Superior temporal gyrus (tissue), 1 donor: ENCODE results near the gene OR51D1.

Experiments used
- DNase-seq: peaks from one replicate; pipeline ENCODE4 v3.0.0-alpha.2; 2016; ENCODE audit errors: extremely low spot score

Gene OR51D1

DNA sequence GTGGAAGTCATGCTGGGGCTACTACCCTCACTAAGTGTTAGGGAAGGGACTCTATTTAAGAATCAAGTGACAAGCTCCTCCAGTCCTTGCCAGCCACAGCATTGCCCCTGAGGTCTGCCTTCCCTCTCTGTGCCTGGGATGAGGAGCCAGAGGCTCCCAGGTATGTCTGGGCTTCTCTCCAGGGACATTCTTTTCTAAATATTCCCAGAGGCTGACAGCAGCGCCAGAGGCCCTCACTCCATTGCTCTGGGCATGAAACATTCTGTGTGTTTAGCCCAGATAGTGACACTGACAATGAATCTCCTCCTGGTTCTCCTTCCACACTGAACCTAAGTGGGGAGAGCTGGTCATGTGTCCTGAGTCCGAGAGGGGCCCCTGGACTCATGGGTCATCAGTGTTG is 8.7 kb downstream of the OR51D1 start:
- no peak for DNase-seq

DNA sequence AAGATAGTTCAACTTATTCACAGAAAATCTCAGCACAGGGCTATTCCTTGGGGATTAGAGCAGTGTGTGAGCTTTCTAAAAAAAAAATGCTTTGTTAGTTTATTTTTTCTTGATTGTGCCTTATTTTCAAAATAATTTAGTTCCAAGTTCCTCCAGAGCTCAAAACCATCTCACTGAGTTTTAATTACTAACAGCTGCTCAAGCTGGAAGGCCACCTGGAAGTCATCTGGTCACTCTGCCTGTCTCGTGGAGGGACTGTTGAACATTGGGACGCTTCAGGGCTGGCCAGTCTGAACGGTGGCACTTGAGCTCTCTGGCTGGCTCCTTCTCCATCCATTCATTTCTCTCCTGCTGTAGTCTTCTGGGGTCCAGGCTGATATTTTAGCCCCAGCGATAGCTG is 10.5 kb downstream of the OR51D1 start:
- DNase-seq = no peak

DNA sequence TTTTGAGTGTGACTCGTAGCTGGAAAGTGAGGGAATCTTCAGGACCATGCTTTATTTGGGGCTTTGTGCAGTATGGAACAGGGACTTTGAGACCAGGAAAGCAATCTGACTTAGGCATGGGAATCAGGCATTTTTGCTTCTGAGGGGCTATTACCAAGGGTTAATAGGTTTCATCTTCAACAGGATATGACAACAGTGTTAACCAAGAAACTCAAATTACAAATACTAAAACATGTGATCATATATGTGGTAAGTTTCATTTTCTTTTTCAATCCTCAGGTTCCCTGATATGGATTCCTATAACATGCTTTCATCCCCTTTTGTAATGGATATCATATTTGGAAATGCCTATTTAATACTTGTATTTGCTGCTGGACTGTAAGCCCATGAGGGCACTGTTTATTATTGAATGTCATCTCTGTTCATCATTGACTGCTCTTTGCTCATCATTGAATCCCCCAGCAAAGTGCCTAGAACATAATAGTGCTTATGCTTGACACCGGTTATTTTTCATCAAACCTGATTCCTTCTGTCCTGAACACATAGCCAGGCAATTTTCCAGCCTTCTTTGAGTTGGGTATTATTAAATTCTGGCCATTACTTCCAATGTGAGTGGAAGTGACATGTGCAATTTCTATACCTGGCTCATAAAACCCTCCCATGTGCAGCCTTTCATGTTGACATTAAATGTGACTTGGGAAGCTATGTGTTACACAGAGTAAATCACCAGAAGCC is 17.5 kb downstream of the OR51D1 start:
- DNase-seq = no peak

DNA sequence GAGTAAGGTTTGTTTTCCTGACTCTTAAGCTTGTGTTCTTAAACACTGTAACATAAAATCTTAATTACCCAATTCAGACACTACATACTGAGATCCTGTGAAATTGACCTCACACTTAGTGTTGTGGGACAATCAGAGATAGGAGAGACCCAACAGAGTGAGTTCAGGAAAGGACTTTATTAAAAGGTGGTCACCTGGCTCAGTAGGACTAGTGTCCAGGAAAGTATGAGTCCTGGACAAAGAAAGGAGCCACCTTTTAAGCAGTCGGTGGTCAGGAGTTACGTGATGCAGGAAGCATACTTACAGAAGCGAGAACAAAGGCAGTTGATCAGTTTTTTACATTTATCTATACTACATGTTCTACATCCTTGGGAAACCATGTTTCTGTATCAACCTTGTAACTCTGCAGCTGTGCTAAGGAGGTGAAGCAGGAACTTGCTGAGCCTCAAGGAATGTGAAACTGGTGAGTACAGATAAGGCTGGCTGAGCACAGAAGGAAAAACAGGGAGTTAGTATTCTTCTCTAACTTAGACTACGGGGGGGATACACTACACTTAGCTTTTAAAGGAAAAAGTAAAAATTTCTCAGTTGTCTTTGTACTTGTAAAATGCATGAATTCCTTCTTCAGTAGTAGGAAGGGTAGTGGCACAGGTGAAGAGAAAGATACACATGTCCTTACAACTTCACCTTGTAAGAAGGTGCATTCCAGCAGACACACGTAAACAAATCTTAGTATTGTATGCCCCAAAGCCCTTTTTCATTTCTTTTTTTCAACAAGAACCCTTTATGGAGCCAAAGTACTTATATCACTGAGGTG is 21.6 kb downstream of the OR51D1 start:
- DNase-seq = no peak

DNA sequence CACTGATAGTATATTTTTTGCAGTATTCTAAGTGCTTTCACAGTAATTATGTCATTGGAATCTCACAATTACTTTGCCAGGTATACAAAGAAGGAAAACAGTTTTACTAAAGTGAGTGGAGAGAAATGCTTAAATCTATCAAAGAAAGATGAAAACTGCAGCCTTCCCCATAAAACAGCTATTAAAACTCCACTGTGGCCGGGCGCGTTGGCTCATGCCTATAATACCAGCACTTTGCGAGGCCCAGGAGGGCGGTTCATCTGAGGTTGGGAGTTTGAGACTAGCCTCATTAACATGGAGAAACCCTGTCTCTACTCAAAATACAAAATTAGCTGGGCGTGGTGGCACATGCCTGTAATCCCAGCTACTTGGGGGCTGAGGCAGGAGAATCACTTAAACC is 25.6 kb downstream of the OR51D1 start:
- DNase-seq = no peak

DNA sequence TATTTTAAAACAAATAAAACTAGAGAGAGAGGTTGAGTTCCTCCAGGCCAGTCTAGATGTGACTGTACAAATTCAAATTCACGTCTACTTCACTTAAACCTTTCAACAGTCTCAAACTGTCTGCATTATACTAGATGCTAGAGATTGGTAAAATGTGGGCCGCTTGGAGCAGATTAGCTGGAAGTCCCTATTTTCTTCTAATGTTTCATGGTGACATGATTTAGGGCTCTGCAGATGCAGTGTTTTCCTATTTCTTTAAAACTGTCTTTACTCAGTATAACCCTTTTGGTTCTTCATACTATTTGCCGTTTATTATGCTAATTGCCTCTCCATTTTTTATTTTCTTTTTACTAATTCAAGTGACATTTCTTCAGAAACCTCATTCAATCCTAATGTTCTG is 26.9 kb downstream of the OR51D1 start:
- DNase-seq = no peak

DNA sequence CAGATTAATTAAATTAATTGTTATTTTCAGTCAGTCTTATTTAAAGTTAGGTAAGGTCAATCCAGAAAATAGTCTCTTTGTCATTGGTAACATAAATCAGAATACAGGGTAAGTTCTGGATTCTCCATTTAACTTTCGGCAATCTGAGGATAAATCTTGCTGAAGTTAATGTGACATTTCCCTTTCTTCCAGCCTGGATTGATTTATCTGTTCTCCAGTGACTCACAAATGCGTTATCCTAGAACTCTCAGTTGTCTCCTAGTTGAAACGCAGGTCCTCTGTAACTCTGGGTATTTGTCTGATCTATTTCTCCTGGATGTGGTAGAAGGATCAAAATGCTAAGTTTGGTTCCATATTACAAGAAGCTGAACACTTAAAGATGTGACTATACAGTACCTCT is 27.5 kb downstream of the OR51D1 start:
- DNase-seq = no peak

DNA sequence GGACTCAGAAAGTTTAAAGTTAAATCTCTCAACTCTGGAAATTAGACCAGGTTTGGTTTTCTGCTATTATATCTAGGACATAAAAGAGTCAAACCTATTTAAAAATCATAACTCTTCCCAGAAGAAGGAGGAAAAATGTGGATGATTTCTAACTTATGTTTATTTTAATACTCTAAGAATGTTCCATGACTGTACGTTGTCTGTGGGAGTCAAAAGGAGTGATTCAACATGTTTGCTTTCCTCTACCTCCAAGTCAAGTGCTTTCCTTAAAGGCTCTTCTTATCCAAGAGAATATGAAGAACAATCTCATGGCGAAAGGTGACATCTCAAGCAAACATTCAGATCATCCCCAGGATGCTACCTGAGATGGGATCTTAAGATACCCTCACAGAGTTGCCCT is 28.1 kb downstream of the OR51D1 start:
- DNase-seq = no peak

DNA sequence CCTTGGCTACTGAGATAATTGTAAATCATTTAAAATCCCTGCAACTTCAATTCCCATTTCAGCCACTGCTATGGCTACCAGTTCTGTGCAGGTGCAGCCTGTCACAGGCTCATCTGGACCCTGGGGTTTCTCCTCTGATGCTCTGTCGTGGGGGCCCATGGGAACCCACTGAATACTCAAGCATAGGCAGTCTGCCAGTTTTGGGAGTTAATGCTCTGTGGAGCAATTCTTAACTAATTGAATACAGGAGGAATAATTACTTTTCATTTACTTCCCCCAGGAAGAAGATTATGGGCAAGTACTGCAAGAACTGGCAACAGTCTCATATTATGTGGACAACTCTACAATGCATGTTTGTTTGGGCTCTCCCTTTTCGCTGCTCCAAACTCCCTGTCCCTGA is 34.5 kb downstream of the OR51D1 start:
- no peak for DNase-seq

DNA sequence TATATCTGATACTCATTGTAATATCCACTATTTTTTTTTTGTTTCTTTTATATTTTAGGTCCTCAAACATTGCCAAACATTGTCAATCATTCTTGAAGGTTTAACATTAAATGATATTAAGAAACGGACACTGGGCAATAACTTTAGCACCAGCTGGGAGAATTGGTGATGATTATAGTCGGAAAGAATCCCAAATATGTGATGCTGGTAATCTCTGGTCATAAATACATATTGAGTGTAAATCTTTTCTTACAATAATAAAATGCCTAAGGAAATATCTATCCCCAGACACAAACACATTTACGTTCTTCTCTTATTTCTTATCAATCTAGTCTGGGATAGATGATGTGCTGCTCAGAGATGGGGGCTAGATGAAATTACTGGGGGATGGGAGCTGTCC is 35.2 kb downstream of the OR51D1 start:
- DNase-seq = no peak

DNA sequence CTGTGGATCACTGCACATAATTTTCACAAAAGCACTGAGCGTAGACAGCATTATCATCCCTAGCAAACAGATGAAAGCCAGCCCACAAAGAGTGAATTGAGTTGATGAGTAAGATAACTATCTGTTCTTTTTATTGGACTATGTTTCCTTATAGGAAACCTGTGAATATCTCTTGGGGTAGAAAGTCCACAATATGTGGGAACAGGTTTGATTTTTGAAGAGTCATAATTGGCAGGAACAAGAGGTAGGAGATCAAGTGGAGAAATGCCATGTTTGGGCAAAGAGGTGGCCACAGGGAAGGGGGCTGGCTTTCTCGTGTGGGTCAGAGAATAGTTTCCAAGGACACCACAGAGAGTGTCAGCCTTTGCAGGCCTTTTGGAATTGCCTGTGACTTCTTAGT is 36.5 kb downstream of the OR51D1 start:
- no peak for DNase-seq

DNA sequence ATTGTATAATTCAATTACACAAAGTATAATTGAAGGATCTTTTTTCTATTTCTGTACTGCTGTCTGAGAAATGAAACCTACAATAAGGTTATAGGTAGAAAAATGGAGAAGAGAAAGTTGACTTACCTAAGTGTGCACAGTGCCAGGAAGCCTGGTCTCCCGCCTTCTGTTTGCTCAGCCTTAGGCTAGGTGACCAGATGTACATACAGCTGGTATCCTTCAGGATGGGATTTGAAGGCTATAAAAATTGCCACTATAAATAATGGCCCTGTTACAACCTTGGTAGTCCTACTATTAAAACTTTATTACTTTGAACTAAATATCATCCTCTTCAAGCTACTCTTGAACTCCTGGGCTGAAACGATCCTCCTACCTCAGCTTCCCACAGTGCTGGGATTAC is 40.7 kb downstream of the OR51D1 start:
- DNase-seq = no peak

DNA sequence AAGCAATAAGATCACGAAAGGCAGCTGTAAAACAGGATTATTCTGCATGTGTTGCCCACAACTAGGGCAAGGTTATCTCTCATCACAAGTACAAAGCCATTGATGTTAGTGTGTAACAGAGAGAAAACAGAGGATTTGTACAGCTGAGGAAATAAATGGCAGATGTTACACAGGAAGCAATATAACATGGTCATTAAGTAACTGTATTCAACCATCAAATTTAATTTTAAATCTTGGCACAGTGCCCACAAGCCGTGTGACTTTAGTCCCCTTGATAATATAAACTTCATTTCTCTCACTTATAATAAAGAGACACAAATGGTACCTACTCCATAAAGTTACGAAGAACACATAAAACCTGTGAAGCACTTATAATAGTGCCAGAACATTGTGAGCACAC is 43.1 kb downstream of the OR51D1 start:
- DNase-seq = no peak

DNA sequence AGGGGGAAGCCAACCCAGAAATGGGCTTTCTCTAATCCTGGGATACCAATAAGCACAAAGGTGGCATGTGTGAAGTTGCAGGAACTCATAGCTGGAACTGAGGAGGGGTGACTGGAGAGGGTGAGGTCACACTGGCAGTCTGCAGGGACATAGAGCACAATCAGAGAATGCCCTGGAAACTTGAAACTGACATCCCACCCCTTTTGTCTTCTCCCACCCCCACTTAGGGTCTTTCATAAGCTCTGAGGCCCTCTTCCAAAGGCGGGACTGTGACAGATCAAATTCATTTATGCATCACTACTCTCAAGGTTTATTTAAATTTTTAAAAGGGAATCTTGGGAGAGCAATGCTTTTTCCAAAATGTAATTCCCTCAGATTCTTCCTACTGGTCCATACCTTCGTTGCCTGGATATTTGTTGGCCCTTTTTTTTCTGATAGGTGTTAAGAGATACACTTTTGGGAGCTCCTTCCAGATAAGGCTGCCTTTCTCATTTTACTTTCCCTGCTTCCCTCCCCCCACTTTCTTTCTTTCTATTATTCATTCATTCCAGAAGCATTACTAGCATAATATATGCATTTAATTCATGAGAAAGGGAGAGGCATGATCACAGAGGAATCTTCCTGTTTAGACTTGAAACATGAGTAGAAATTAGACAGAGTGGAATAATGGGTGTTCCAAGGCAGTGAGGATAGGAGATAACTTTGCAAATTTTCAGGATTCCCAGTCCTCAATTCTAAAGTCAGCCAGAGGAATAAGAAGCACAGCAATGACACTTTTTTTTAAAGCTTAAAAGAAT is 45.5 kb downstream of the OR51D1 start:
- DNase-seq = no peak

DNA sequence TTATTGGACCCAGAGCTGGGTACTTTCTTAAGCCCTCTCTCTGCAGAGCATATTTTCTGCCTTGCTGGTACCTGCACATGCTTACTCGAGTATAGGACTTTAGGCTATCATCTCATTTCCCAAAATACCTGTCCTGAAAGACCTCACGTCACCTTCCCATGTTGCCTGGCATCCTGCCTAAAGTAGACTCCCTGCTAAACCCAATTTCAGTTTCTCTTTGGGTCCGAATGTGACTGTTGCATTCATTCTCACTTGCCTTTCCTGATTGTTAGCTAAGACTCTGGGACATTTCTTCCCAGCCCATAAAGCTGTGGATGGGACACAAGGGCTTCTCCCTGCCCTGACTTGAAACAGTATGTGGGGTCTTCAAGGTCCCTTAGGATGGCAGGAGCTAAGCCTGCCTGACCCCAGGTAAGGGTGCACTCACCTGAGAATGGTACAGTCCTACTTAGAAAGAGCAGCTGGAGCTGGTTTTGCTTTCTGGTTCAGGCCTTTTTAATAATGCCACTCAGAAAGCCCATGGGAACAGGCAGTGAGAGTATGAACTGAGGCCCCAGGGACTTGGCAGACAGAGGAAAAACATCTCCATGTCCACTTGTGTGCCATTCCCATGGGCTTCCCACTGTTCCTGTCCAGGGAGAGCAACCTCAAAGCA is 47.5 kb downstream of the OR51D1 start:
- no peak for DNase-seq
